Endothelial cell of umbilical vein (primary cell): ENCODE results near the gene TSSC4. TPM values are rescaled to one million over a fixed set of nuclear protein-coding genes. Genes with fewer than 3 reads are reported as not detected.

ENCODE experiments used
- BruUV-seq: library from RNA; stranded (reverse); fragments of 400-500 nt; replicated peaks from 2 replicates; lab custom pipeline; 2021; lab: Mats Ljungman, UMichigan
- CTCF ChIA-PET: fragments of 300-600, 350-600 bp; sonication (Branson Sonifier 250); formaldehyde crosslinking; loops from one replicate; lab custom pipeline; 2021; ENCODE audit warnings: antibody characterized with exemption, inconsistent platforms; lab: Charles Lee
- POLR2A ChIA-PET: fragments of 300-600, 350-600 bp; sonication (Branson Sonifier 250); formaldehyde crosslinking; loops from one replicate; lab custom pipeline; 2021; ENCODE audit warnings: antibody characterized with exemption, inconsistent platforms; lab: Charles Lee
- DNase-seq: peaks from one replicate; pipeline ENCODE4 v3.0.0-alpha.2; 2011; ENCODE audit warnings: low read depth, low spot score
- FAIRE-seq: peaks from 2 replicates; lab custom pipeline; 2011; peaks lifted over from hg19 to GRCh38; lab: Jason Lieb, UNC
- H2AFZ ChIP-seq: 2 replicates; pipeline ENCODE4 v1.6.0; 2012; ENCODE audit warnings: low read depth, low read length, control low read depth, inconsistent platforms
- H3K27ac ChIP-seq: 2 replicates; pipeline ENCODE4 v1.5.1; 2011; ENCODE audit warnings: low read depth, mild to moderate bottlenecking, control low read depth, low read length, moderate library complexity; ENCODE audit not compliant: insufficient read depth
- H3K27me3 ChIP-seq, 2 experiments: 2 replicates each; pipeline versions ENCODE4 v1.6.0 to v1.6.1; 2011; ENCODE audit warnings: low read length in 2 of 2, mixed read lengths in 1 of 2; ENCODE audit not compliant: control insufficient read depth in 2 of 2, insufficient read depth in 2 of 2
- H3K36me3 ChIP-seq, 2 experiments: 2 replicates in 1 of 2; 3 replicates in 1 of 2; pipeline ENCODE4 v1.5.1; 2011; ENCODE audit warnings: low read length in 2 of 2, mild to moderate bottlenecking in 1 of 2, moderate library complexity in 1 of 2; ENCODE audit not compliant: control insufficient read depth in 2 of 2, insufficient read depth in 2 of 2; ENCODE audit errors: extremely low read depth in 1 of 2
- H3K4me1 ChIP-seq: 3 replicates; pipeline ENCODE4 v1.5.1; 2011; ENCODE audit warnings: mild to moderate bottlenecking, low read length; ENCODE audit not compliant: control insufficient read depth, insufficient read depth; ENCODE audit errors: extremely low read depth
- H3K4me2 ChIP-seq: 2 replicates; pipeline ENCODE4 v1.6.1; 2011; ENCODE audit warnings: low read length, control low read depth, mixed read lengths; ENCODE audit not compliant: insufficient read depth
- H3K4me3 ChIP-seq, 3 experiments: fragments of 200-600 bp in 1 of 3; sonication (generic), shearing (Covaris generic) in 1 of 3; replicated peaks in 1 of 3; 2 replicates each; pipeline ENCODE4 v1.5.1; 2011 to 2016; ENCODE audit warnings: control low read depth in 3 of 3, low read length in 3 of 3, mild to moderate bottlenecking in 2 of 3, inconsistent platforms in 1 of 3, low read depth in 1 of 3, moderate library complexity in 1 of 3; ENCODE audit not compliant: insufficient read depth in 1 of 3
- H3K79me2 ChIP-seq: 2 replicates; pipeline ENCODE4 v1.6.0; 2012; ENCODE audit warnings: low read length, inconsistent platforms; ENCODE audit not compliant: control insufficient read depth, insufficient read depth
- H3K9ac ChIP-seq: replicated peaks from 2 replicates; pipeline ENCODE3; 2011; ENCODE audit warnings: low read length, control low read depth; ENCODE audit not compliant: insufficient read depth; ENCODE audit errors: extremely low read depth
- H3K9me1 ChIP-seq: replicated peaks from 3 replicates; pipeline ENCODE4 v1.6.0; 2011; ENCODE audit warnings: mild to moderate bottlenecking, low read length; ENCODE audit not compliant: control insufficient read depth, insufficient read depth; ENCODE audit errors: extremely low read depth
- H3K9me3 ChIP-seq: replicated peaks from 2 replicates; pipeline ENCODE4 v1.5.1; 2012; ENCODE audit warnings: low read length, inconsistent platforms; ENCODE audit not compliant: control insufficient read depth, insufficient read depth
- H4K20me1 ChIP-seq: replicated peaks from 2 replicates; pipeline ENCODE3; 2011; ENCODE audit warnings: mild to moderate bottlenecking, low read length; ENCODE audit not compliant: control insufficient read depth, insufficient read depth; ENCODE audit errors: extremely low read depth
- EZH2 ChIP-seq: IDR thresholded peaks from 2 replicates; pipeline ENCODE4 v1.6.1; 2012; ENCODE audit warnings: borderline replicate concordance, low read depth, mild to moderate bottlenecking, moderate library complexity, low read length, inconsistent platforms; ENCODE audit not compliant: severe bottlenecking
- FOS ChIP-seq: IDR thresholded peaks from 2 replicates; pipeline ENCODE4 v1.6.1; 2011; ENCODE audit warnings: mild to moderate bottlenecking, low read length, moderate library complexity, borderline replicate concordance; ENCODE audit not compliant: insufficient read depth
- GATA2 ChIP-seq: IDR thresholded peaks from 2 replicates; pipeline ENCODE4 v1.7.0; 2011; ENCODE audit warnings: low read depth, mild to moderate bottlenecking, moderate library complexity, mixed read lengths, low read length; ENCODE audit not compliant: insufficient read length, insufficient read depth
- JUN ChIP-seq: IDR thresholded peaks from 2 replicates; pipeline ENCODE4 v1.6.1; 2011; ENCODE audit warnings: borderline replicate concordance, low read depth; ENCODE audit not compliant: insufficient read length, insufficient read depth
- MYC ChIP-seq: IDR thresholded peaks from one replicate; pipeline ENCODE4 v1.6.1; 2011; ENCODE audit warnings: mild to moderate bottlenecking, low read depth, low read length
- POLR2A ChIP-seq: IDR thresholded peaks from 2 replicates; pipeline ENCODE4 v1.6.1; 2012; ENCODE audit warnings: low read depth, mild to moderate bottlenecking, control low read depth, low read length
- POLR2AphosphoS5 ChIP-seq: IDR thresholded peaks from 2 replicates; pipeline ENCODE4 v1.6.1; 2012; ENCODE audit warnings: low read depth, mild to moderate bottlenecking, control low read depth, low read length, moderate library complexity; ENCODE audit not compliant: insufficient read depth
- dilution Hi-C: fragments of 300-500 bp; cut with MboI; formaldehyde crosslinking; loops from one replicate; pipeline ENCODE4 v1.15.0; 2019; ENCODE audit warnings: low sequenced_read_pairs; ENCODE audit not compliant: extremely low pct_ligation_motif_present
- intact Hi-C: fragments of 100-400 bp; cut with micrococcal nuclease; formaldehyde crosslinking; loops from one replicate; pipeline ENCODE4 v1.10.0; 2022
- polyA plus RNA-seq, 4 experiments: library from polyadenylated mRNA; depleted of rRNA in 3 of 4; stranded (reverse) in 3 of 4; unstranded in 1 of 4; fragments of >200 nt; gene quantifications; 2 replicates each; pipeline versions ENCODE4 v1.2.1 to v1.2.3, GENCODE V29; 2011 to 2012; ENCODE audit warnings: missing spikeins in 1 of 4
- total RNA-seq: library from RNA; stranded (reverse); gene quantifications from 2 replicates; pipeline ENCODE4 v1.2.3, GENCODE V29; 2021
- TF ChIP-seq, protein P1 (sequence below): IDR thresholded peaks from 2 replicates; pipeline ENCODE4 v1.6.1; 2011; ENCODE audit not compliant: insufficient read depth, insufficient read length
- TF ChIP-seq, protein P2 (sequence below), 2 donors: IDR thresholded peaks; 1 replicate in 1 of 2; 2 replicates in 1 of 2; pipeline ENCODE4 v1.5.1; 2011; ENCODE audit warnings: low read length in 2 of 2, mild to moderate bottlenecking in 2 of 2, moderate library complexity in 2 of 2, control low read depth in 1 of 2, inconsistent platforms in 1 of 2, low read depth in 1 of 2; ENCODE audit not compliant: insufficient read depth in 1 of 2; ENCODE audit errors: extremely low read depth in 1 of 2

TSSC4 gene
- total and polyA plus RNA-seq, 2 donors (not counting 3 experiments of a cell fraction or from before 2014, with no cell fraction given) = 42.7 to 59.6 TPM

DNA sequence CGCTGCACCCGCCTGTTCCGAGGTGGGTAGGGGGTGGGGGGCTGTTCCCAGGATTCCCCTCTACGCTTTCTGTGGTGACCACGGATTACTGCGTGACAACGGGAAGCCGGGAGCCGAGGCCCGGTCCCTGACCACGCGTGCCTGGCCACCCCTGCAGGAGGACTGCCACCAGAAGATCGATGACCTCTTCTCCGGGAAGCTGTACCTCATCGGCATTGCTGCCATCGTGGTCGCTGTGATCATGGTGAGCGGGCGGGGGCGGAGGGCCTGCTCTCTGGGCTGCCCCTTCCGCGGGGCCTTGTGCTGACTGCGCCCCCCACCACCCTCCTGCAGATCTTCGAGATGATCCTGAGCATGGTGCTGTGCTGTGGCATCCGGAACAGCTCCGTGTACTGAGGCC is 4.1 kb upstream of the TSSC4 start:
- dilution Hi-C loops = no loop called here
- intact Hi-C loops = no loop called here
- no peak overlapping the region for H3K9ac ChIP-seq
- DNase-seq (no peak), FAIRE-seq (no peak)
- H3K27ac ChIP-seq = no peak overlapping the region
- TF ChIP-seq EZH2 (no peak), MYC (no peak)
- TF ChIP-seq, protein P1, sequence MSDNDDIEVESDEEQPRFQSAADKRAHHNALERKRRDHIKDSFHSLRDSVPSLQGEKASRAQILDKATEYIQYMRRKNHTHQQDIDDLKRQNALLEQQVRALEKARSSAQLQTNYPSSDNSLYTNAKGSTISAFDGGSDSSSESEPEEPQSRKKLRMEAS = no peak
- no peaks in the 10 kb centered on the region for H3K9me3 ChIP-seq
- no peaks in the 10 kb centered on the region for H3K9me1 ChIP-seq
- peaks cover 7 to 38% of the 10 kb centered on the region in 2 experiments for H3K36me3 ChIP-seq
- H3K4me2 ChIP-seq = no peak overlapping the region
- H4K20me1 ChIP-seq = no peaks in the 10 kb centered on the region
- no peaks in the 10 kb centered on the region for H3K27me3 ChIP-seq
- no TSS peak for BruUV-seq
- H3K79me2 ChIP-seq = peaks cover 24% of the 10 kb centered on the region
- peaks cover 12% of the 10 kb centered on the region for H3K4me1 ChIP-seq
- ChIA-PET CTCF (interaction anchor here (1.0 kb wide), 1 partner anchor 14 kb away, joined by 4 read pairs; no protein-coding TSS in a partner anchor), POLR2A (no interaction called here)
- H2AFZ ChIP-seq = no peak overlapping the region
- H3K4me3 ChIP-seq = no peak overlapping the region

- ChIA-PET CTCF (interaction anchor here (1.0 kb wide), 1 partner anchor 15 kb away, joined by 4 read pairs; no protein-coding TSS in a partner anchor), POLR2A (no interaction called here)
- Histone ChIP-seq H2AFZ (no peak overlapping the region), H3K9ac (no peak overlapping the region), H3K36me3 (peaks cover 7 to 34% of the 10 kb centered on the region in 2 experiments), H3K9me3 (no peaks in the 10 kb centered on the region), H4K20me1 (no peaks in the 10 kb centered on the region), H3K4me1 (peaks cover 17% of the 10 kb centered on the region), H3K27ac (no peak overlapping the region), H3K4me3 (no peak overlapping the region), H3K4me2 (no peak overlapping the region), H3K79me2 (peaks cover 25% of the 10 kb centered on the region), H3K9me1 (no peaks in the 10 kb centered on the region), H3K27me3 (no peaks in the 10 kb centered on the region)
- TF ChIP-seq MYC (no peak), JUN (no peak), POLR2A (no peak), POLR2AphosphoS5 (no peak), FOS (no peak), GATA2 (no peak), EZH2 (no peak)
- TF ChIP-seq, protein P2, sequence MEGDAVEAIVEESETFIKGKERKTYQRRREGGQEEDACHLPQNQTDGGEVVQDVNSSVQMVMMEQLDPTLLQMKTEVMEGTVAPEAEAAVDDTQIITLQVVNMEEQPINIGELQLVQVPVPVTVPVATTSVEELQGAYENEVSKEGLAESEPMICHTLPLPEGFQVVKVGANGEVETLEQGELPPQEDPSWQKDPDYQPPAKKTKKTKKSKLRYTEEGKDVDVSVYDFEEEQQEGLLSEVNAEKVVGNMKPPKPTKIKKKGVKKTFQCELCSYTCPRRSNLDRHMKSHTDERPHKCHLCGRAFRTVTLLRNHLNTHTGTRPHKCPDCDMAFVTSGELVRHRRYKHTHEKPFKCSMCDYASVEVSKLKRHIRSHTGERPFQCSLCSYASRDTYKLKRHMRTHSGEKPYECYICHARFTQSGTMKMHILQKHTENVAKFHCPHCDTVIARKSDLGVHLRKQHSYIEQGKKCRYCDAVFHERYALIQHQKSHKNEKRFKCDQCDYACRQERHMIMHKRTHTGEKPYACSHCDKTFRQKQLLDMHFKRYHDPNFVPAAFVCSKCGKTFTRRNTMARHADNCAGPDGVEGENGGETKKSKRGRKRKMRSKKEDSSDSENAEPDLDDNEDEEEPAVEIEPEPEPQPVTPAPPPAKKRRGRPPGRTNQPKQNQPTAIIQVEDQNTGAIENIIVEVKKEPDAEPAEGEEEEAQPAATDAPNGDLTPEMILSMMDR (IDR thresholded peaks at IDR 0.05; ENCODE audit: extremely low read depth in 1 of 2, insufficient read depth in 1 of 2, low read depth in 1 of 2, low read length in 2 of 2) = no peak
- TF ChIP-seq, protein P1 = no peak
- dilution Hi-C loops (no loop called here), intact Hi-C loops (no loop called here)
- BruUV-seq = TSS peak; percentile 23
- FAIRE-seq (no peak), DNase-seq (no peak)
These were observed 3.5 kb upstream of the TSSC4 start for GRCh38 chr11:2397005-2397404.
